GM18498 (cell line): ENCODE results near the gene OVOL3.

Experiments used
- ATAC-seq: cut with Tn5 transposase; IDR thresholded peaks from one replicate; pipeline ENCODE4 v1.9.1; 2021; ENCODE audit warnings: mild to moderate bottlenecking, moderate library complexity; ENCODE audit not compliant: unreplicated experiment

OVOL3 gene

DNA sequence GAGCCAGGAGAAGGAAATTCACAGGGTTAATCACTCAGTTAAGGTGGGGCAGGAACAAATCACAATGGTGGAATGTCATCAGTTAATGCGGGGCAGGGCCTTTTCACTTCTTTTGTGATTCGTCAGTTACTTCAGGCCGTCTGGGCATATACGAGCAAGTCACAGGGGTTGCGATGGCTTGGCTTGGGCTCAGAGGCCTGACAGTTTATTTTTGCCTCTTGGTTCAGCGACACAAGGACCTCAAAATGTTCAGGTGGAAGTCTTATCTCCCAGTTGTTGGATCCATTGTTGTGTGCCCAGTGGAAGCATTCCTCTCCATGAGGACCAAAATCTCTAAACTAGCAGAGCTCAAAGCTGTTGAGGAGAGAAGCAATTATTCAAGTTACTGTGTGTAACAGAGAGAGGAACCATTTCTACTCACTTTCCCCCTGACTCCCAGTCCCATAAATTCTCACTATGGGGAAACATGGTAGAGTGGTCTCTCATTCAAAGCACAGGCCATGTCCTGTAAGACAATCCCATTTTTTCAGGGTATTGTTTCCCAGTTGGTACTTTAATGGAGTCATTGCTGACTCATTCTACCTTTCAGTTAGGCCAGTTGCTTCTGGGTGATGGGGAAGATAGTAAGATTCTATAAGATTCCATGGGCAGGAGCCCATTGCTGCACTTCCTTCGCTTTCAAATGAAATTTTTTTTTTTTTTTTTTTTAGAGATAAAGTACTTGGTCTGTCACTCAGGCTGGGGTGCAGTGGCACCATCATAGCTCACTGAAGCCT is 50.1 kb downstream of the OVOL3 start:
- no peak for ATAC-seq
